Breast epithelium (tissue), 3 donors: Measurements from ENCODE around the gene HADHB.

ENCODE experiments used
- CTCF ChIP-seq, 3 donors: fragments of 450-650 bp; IDR thresholded peaks; one replicate each; pipeline ENCODE4 v1.5.1; 2016 to 2017; ENCODE audit warnings: antibody characterized with exemption in 3 of 3, mild to moderate bottlenecking in 3 of 3, moderate library complexity in 3 of 3
- POLR2A ChIP-seq: fragments of 450-650 bp; IDR thresholded peaks from one replicate; pipeline ENCODE4 v1.6.1; 2016; ENCODE audit warnings: antibody characterized with exemption, mild to moderate bottlenecking, moderate library complexity

GRCh38 chr2:26316845-26317244, 72.1 kb downstream of the HADHB start:
- TF ChIP-seq POLR2A (no peak), CTCF (IDR thresholded peaks at IDR 0.05) (no peak)
